Keratinocyte (primary cell): ENCODE measurements around the gene CCL28. TPM values are rescaled to one million over a fixed set of nuclear protein-coding genes. Genes with fewer than 3 reads are reported as not detected.

Experiments
- DNase-seq: peaks from one replicate; pipeline ENCODE4 v3.0.0-alpha.2; 2011; ENCODE audit warnings: low read depth, missing footprints, low spot score
- FAIRE-seq: peaks from 2 replicates; lab custom pipeline; 2011; peaks lifted over from hg19 to GRCh38; lab: Jason Lieb, UNC
- H2AFZ ChIP-seq: 2 replicates; pipeline ENCODE4 v1.6.0; 2012; ENCODE audit warnings: low read length, control low read depth, inconsistent platforms; ENCODE audit not compliant: control insufficient read depth
- H3K27ac ChIP-seq: 2 replicates; pipeline ENCODE4 v1.5.1; 2011; ENCODE audit warnings: low read length; ENCODE audit not compliant: control insufficient read depth, insufficient read depth
- H3K27me3 ChIP-seq: 3 replicates; pipeline ENCODE4 v1.6.0; 2011; ENCODE audit warnings: low read length; ENCODE audit not compliant: control insufficient read depth, insufficient read depth; ENCODE audit errors: extremely low read depth
- H3K36me3 ChIP-seq, 2 experiments: 2 replicates in 1 of 2; 3 replicates in 1 of 2; pipeline ENCODE4 v1.5.1; 2011; ENCODE audit warnings: low read length in 2 of 2, mild to moderate bottlenecking in 1 of 2; ENCODE audit not compliant: control insufficient read depth in 2 of 2, insufficient read depth in 2 of 2; ENCODE audit errors: extremely low read depth in 1 of 2
- H3K4me1 ChIP-seq: 3 replicates; pipeline ENCODE4 v1.5.1; 2011; ENCODE audit warnings: low read length; ENCODE audit not compliant: control insufficient read depth, insufficient read depth; ENCODE audit errors: extremely low read depth
- H3K4me2 ChIP-seq: 3 replicates; pipeline ENCODE4 v1.6.0; 2011; ENCODE audit warnings: low read depth, low read length; ENCODE audit not compliant: control insufficient read depth, insufficient read depth; ENCODE audit errors: extremely low read depth
- H3K4me3 ChIP-seq, 3 experiments: fragments of 200-600 bp in 1 of 3; sonication (generic) in 1 of 3; 2 replicates in 2 of 3; 3 replicates in 1 of 3; pipeline ENCODE4 v1.5.1; 2011 to 2016; ENCODE audit warnings: low read length in 3 of 3, mild to moderate bottlenecking in 3 of 3, control low read depth in 2 of 3, inconsistent platforms in 1 of 3, low read depth in 1 of 3, mixed read lengths in 1 of 3, mixed run types in 1 of 3, moderate library complexity in 1 of 3; ENCODE audit not compliant: control insufficient read depth in 2 of 3, insufficient read depth in 2 of 3; ENCODE audit errors: extremely low read depth in 1 of 3
- H3K79me2 ChIP-seq: 2 replicates; pipeline ENCODE4 v1.6.0; 2012; ENCODE audit warnings: low read length; ENCODE audit not compliant: control insufficient read depth, insufficient read depth
- H3K9ac ChIP-seq: 3 replicates; pipeline ENCODE4 v1.6.0; 2011; ENCODE audit warnings: low read length; ENCODE audit not compliant: control insufficient read depth, insufficient read depth; ENCODE audit errors: extremely low read depth
- H3K9me1 ChIP-seq: 3 replicates; pipeline ENCODE4 v1.6.0; 2011; ENCODE audit warnings: low read length; ENCODE audit not compliant: control insufficient read depth, insufficient read depth; ENCODE audit errors: extremely low read depth
- H3K9me3 ChIP-seq: 2 replicates; pipeline ENCODE4 v1.5.1; 2012; ENCODE audit warnings: low read depth, low read length; ENCODE audit not compliant: control insufficient read depth
- H4K20me1 ChIP-seq: 3 replicates; pipeline ENCODE4 v1.6.0; 2011; ENCODE audit warnings: low read length; ENCODE audit not compliant: control insufficient read depth, insufficient read depth; ENCODE audit errors: extremely low read depth
- CTCF ChIP-seq, 3 experiments: IDR thresholded peaks in 1 of 3; conservative IDR thresholded peaks in 1 of 3; optimal IDR thresholded peaks in 1 of 3; 2 replicates in 2 of 3; 3 replicates in 1 of 3; pipeline versions ENCODE3 to v1.5.1; 2011; ENCODE audit warnings: low read length in 3 of 3, mild to moderate bottlenecking in 3 of 3, moderate library complexity in 2 of 3, control low read depth in 1 of 3, inconsistent platforms in 1 of 3; ENCODE audit not compliant: insufficient read depth in 2 of 3; ENCODE audit errors: extremely low read depth in 1 of 3
- EZH2 ChIP-seq: IDR thresholded peaks from one replicate; pipeline ENCODE4 v1.6.1; 2012; ENCODE audit warnings: inconsistent platforms, mild to moderate bottlenecking, low read length, moderate library complexity
- dilution Hi-C: fragments of 300-500 bp; cut with MboI; formaldehyde crosslinking; loops from one replicate; pipeline ENCODE4 v1.7.0; 2020; ENCODE audit warnings: low sequenced_read_pairs; ENCODE audit not compliant: extremely low pct_ligation_motif_present
- polyA plus RNA-seq, 5 experiments: library from polyadenylated mRNA; depleted of rRNA in 3 of 5; stranded (reverse) in 3 of 5; stranded (forward) in 1 of 5; unstranded in 1 of 5; fragments of >200 nt; gene quantifications; 1 replicate in 1 of 5; 2 replicates in 3 of 5; 3 replicates in 1 of 5; pipeline versions ENCODE4 v1.2.1 to v1.2.3, GENCODE V29; 2011 to 2012; ENCODE audit warnings: missing spikeins in 2 of 5, low read depth in 1 of 5, low replicate concordance in 1 of 5

Gene CCL28
- polyA plus RNA-seq, 1 donor (not counting 4 experiments of a cell fraction or from before 2014, with no cell fraction given) = 1.9 TPM

GRCh38 chr5:43371821-43372220 is 40.4 kb downstream of the CCL28 start:
- Histone ChIP-seq H3K9me3 (no peaks in the 10 kb centered on the region), H3K4me1 (no peaks in the 10 kb centered on the region), H3K27me3 (no peaks in the 10 kb centered on the region), H3K27ac (no peak overlapping the region), H3K9ac (no peak overlapping the region), H3K79me2 (no peaks in the 10 kb centered on the region), H3K4me3 (no peak overlapping the region), H2AFZ (no peak overlapping the region), H3K9me1 (no peaks in the 10 kb centered on the region), H4K20me1 (no peaks in the 10 kb centered on the region), H3K4me2 (no peak overlapping the region), H3K36me3 (no peaks in the 10 kb centered on the region)
- FAIRE-seq (no peak), DNase-seq (no peak)
- dilution Hi-C loops = no loop called here
- TF ChIP-seq EZH2 (no peak), CTCF (optimal IDR thresholded peaks at IDR 0.05 in 1 of 3, IDR thresholded peaks at IDR 0.05 in 1 of 3, conservative IDR thresholded peaks at IDR 0.05 in 1 of 3; ENCODE audit: extremely low read depth in 1 of 3, insufficient read depth in 2 of 3, low read length in 3 of 3) (no peak)

- H3K4me3 ChIP-seq = no peak overlapping the region
- DNase-seq = no peak
- TF ChIP-seq EZH2 (no peak), CTCF (optimal IDR thresholded peaks at IDR 0.05 in 1 of 3, IDR thresholded peaks at IDR 0.05 in 1 of 3, conservative IDR thresholded peaks at IDR 0.05 in 1 of 3; ENCODE audit: extremely low read depth in 1 of 3, insufficient read depth in 2 of 3, low read length in 3 of 3) (no peak)
- no peak overlapping the region for H3K9ac ChIP-seq
- no peak for FAIRE-seq
- no peaks in the 10 kb centered on the region for H3K79me2 ChIP-seq
- H3K9me1 ChIP-seq = no peaks in the 10 kb centered on the region
- no peaks in the 10 kb centered on the region for H4K20me1 ChIP-seq
- H3K9me3 ChIP-seq = no peaks in the 10 kb centered on the region
- H2AFZ ChIP-seq = no peak overlapping the region
- H3K4me1 ChIP-seq = no peaks in the 10 kb centered on the region
- H3K36me3 ChIP-seq = no peaks in the 10 kb centered on the region
- dilution Hi-C loops = no loop called here
- H3K27ac ChIP-seq = no peak overlapping the region
- no peak overlapping the region for H3K4me2 ChIP-seq
- H3K27me3 ChIP-seq = no peaks in the 10 kb centered on the region
These were observed 41.8 kb downstream of the CCL28 start for GRCh38 chr5:43370352-43370751.
